ENCODE results near the gene SOWAHA. TPM values are rescaled to one million over a fixed set of nuclear protein-coding genes. Genes with fewer than 3 reads are reported as not detected.

The SOWAHA gene
- total RNA-seq, 3 donors from 2014 or later, result 0.66 to 3.2 (median 0.96) TPM

DNA sequence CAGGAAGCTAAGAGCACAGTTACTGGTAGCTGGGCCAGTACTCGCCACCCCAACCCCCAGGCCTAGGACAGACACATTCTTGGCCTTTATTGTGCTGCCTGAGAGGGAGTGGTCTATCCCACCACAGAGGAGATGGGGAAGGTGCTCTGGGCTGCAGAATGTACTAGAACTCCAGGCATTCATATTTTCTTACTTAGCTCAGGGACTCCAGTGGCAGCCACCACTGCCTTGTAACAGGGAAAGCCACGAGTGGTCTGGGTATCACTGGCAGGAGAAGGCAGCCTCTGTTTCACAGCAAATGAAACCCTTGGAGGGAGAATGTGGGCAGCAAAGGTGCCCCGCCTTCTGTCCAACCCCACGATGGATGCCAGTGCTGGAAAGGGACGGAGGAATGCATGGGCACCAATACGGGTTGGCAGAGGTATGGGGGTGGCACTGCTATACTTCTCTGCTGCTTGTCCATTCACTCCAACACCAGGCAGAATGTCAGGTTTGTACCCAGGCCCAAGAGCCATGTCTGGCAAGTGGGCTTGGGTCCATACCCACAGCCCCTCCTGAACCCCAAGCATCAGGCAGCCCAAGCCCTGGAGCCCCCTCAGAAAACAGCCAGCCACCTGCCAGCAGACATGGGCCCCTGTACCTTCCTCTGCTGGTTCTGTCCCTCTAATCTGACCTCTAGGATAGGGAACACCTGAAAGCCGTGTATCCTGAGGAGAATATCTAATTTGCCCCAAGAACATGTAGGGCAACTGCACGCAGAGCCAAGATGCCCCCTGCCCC is 40.6 kb upstream of the SOWAHA start:
- Histone ChIP-seq H3K4me1 (peaks cover 1 to 5% of the 10 kb centered on the region in 2 donors), H3K4me3 (no peak overlapping the region), H3K27ac (peak overlapping the region; percentile 62 to 67), H3K36me3 (no peaks in the 10 kb centered on the region), H3K9me3 (no peaks in the 10 kb centered on the region), H3K27me3 (no peaks in the 10 kb centered on the region)
- intact Hi-C loops (cut with DNase I; ENCODE audit: low total_unique reads), result no loop called here
- DNase-seq (ENCODE audit: low spot score in 2 of 2), result peak in 1 of 2 donors; percentile 46
- TF ChIP-seq CTCF (IDR thresholded peaks at IDR 0.05), result no peak
- no peak for TF ChIP-seq POLR2AphosphoS5 (IDR thresholded peaks at IDR 0.05)
- TF ChIP-seq POLR2A (IDR thresholded peaks at IDR 0.05), result no peak

DNA sequence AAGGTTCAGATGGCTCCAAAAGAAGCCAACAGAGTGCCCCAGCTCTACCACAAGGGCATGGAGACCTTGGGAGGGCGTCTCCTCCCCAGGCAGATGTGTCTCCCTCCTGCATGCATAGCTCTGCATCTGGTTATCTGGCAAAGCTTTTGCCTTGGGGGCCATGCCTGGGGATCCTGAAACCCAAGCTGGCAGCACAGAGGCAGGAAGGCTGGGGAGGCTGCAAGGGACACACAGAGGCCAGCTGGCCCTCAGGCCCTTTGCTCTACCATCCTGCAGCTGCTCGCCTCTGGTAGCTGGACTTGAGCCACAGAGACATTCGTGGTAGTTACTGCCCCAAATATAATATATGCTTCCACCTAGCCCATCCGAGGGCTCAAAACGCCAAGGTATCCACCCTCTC is 40.0 kb upstream of the SOWAHA start:
- Histone ChIP-seq H3K27ac (peak overlapping the region; percentile 14 to 60), H3K36me3 (no peaks in the 10 kb centered on the region), H3K9me3 (no peaks in the 10 kb centered on the region), H3K27me3 (no peaks in the 10 kb centered on the region), H3K4me1 (peaks cover under 1 to 5% of the 10 kb centered on the region in 2 donors), H3K4me3 (no peak overlapping the region)
- intact Hi-C loops (cut with DNase I; ENCODE audit: low total_unique reads), result no loop called here
- DNase-seq (ENCODE audit: low spot score in 2 of 2), result no peak
- TF ChIP-seq POLR2AphosphoS5 (IDR thresholded peaks at IDR 0.05) (no peak), POLR2A (IDR thresholded peaks at IDR 0.05) (no peak), CTCF (IDR thresholded peaks at IDR 0.05) (no peak)

GRCh38 chr5:132773601-132774355 is 39.3 kb upstream of the SOWAHA start:
- Histone ChIP-seq H3K4me3 (peak overlapping the region in 1 of 3 donors; percentile 2), H3K27ac (peak overlapping the region; percentile 14 to 60), H3K4me1 (peaks cover 3 to 5% of the 10 kb centered on the region in 2 donors), H3K36me3 (no peaks in the 10 kb centered on the region), H3K9me3 (no peaks in the 10 kb centered on the region), H3K27me3 (no peaks in the 10 kb centered on the region)
- DNase-seq (ENCODE audit: low spot score in 2 of 2), result no peak
- intact Hi-C loops (cut with DNase I; ENCODE audit: low total_unique reads), result no loop called here
- no peak for TF ChIP-seq CTCF (IDR thresholded peaks at IDR 0.05)
- TF ChIP-seq POLR2AphosphoS5 (IDR thresholded peaks at IDR 0.05), result no peak
- no peak for TF ChIP-seq POLR2A (IDR thresholded peaks at IDR 0.05)

GRCh38 chr5:132774406-132774805 is 38.7 kb upstream of the SOWAHA start:
- H3K27me3 ChIP-seq, result no peaks in the 10 kb centered on the region
- H3K4me1 ChIP-seq, result peaks cover 3 to 5% of the 10 kb centered on the region in 2 donors
- DNase-seq (ENCODE audit: low spot score in 2 of 2), result no peak
- intact Hi-C loops (cut with DNase I; ENCODE audit: low total_unique reads), result no loop called here
- no peaks in the 10 kb centered on the region for H3K36me3 ChIP-seq
- TF ChIP-seq CTCF (IDR thresholded peaks at IDR 0.05) (no peak), POLR2A (IDR thresholded peaks at IDR 0.05) (no peak), POLR2AphosphoS5 (IDR thresholded peaks at IDR 0.05) (no peak)
- peak overlapping the region in 1 of 3 donors; percentile 2 for H3K4me3 ChIP-seq
- H3K9me3 ChIP-seq, result no peaks in the 10 kb centered on the region
- peak overlapping the region; percentile 14 to 56 for H3K27ac ChIP-seq

DNA sequence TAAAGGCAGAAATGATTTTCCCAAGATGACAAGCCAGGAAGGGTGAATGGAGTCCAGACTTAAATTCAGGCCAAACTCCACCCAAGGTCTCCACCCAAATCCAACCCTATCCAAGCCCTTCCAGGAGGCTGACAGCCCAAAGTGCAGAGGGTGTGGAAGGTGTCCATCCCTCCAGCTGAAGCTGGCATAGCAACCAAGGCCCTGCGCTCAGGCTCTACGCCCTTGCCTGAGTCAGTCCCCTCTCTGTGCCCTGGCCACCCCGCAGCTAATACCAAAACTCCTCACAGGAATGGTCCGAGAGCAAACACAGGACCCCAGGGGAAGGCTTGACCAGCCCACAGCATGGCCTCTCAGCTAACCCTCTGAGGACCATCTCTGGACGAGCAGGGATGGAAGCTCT is 38.2 kb upstream of the SOWAHA start:
- Histone ChIP-seq H3K9me3 (no peaks in the 10 kb centered on the region), H3K27ac (peak overlapping the region; percentile 14 to 56), H3K4me1 (peaks cover 3 to 5% of the 10 kb centered on the region in 2 donors), H3K27me3 (no peaks in the 10 kb centered on the region), H3K4me3 (peak overlapping the region in 1 of 3 donors; percentile 99), H3K36me3 (no peaks in the 10 kb centered on the region)
- TF ChIP-seq POLR2AphosphoS5 (IDR thresholded peaks at IDR 0.05), result no peak
- TF ChIP-seq POLR2A (IDR thresholded peaks at IDR 0.05), result no peak
- no peak for TF ChIP-seq CTCF (IDR thresholded peaks at IDR 0.05)
- intact Hi-C loops (cut with DNase I; ENCODE audit: low total_unique reads), result no loop called here
- no peak for DNase-seq (ENCODE audit: low spot score in 2 of 2)
